Measurements from ENCODE around the gene SAMD11.

The SAMD11 gene

DNA sequence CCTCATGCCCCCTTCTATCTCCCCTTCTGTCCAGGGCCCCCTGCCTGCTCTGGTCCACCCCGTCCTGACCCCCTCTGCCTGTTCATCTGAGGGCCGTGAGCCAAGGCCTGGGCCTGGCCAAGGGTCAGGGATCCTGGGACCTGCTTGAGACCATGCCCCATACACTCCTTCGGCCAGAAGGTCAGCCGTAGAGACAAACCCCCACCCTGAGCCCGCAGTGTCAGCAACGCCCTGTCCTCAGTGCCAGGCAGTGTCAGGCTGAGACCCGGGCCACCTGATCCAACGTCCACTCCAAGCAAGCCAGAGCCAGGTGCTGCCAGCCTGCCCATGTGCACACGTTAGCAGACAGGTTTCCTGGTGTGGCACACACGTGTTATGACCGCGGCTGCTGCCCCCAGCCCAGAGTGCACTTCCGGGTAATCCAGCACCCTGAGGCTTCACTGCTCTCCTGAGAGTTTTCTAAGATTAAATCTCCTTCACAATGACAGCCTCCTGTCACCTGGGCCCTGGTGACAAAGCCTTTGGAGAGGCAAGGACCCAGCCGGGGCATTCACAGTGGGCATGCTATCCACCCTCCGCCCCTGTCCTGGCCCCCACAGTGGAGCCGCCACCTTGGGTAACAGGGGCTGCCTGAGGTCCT, 10.1 kb upstream of the SAMD11 start:
- no peak for DNase-seq (ENCODE audit: low spot score)
- TF ChIP-seq, protein P1, sequence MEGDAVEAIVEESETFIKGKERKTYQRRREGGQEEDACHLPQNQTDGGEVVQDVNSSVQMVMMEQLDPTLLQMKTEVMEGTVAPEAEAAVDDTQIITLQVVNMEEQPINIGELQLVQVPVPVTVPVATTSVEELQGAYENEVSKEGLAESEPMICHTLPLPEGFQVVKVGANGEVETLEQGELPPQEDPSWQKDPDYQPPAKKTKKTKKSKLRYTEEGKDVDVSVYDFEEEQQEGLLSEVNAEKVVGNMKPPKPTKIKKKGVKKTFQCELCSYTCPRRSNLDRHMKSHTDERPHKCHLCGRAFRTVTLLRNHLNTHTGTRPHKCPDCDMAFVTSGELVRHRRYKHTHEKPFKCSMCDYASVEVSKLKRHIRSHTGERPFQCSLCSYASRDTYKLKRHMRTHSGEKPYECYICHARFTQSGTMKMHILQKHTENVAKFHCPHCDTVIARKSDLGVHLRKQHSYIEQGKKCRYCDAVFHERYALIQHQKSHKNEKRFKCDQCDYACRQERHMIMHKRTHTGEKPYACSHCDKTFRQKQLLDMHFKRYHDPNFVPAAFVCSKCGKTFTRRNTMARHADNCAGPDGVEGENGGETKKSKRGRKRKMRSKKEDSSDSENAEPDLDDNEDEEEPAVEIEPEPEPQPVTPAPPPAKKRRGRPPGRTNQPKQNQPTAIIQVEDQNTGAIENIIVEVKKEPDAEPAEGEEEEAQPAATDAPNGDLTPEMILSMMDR (IDR thresholded peaks at IDR 0.05; ENCODE audit: extremely low read depth, missing control alignments) = no peak

DNA sequence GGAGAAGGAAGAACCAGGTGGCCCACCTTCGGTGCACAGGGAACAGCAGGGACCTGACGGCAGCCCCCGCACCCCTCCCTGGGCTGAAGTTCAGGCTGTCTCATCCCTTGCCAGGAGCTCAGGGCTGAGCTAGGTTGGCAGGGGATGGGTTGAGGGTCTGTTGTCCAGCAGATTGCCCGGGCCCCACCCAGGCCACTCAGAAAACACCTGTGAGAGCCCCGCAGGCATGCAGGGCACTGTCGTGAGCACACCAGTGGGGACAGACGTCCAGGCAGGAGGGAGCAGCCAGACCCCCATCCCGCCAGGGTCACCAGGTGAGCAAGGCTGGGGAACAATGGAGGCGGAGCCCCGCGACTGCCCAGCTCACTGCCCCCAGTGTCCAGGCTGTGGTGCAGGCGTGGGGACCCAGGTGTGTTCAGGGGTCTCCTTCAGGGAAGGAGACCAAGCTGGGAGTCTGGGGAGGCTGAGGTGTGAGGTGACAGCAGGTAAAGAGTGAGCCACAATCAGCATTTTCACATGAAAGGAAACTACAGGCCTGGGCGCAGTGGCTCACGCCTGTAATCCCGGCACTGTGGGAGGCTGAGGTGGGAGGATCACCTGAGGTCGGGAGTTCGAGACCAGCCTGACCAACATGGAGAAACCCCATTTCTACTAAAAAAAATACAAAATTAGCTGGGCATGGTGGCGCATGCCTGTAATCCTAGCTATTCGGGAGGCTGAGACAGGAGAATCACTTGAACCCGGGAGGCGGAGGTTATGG, 9.4 kb upstream of the SAMD11 start:
- no peak for DNase-seq (ENCODE audit: low spot score)
- TF ChIP-seq, protein P1 (IDR thresholded peaks at IDR 0.05; ENCODE audit: extremely low read depth, missing control alignments) = no peak

DNA sequence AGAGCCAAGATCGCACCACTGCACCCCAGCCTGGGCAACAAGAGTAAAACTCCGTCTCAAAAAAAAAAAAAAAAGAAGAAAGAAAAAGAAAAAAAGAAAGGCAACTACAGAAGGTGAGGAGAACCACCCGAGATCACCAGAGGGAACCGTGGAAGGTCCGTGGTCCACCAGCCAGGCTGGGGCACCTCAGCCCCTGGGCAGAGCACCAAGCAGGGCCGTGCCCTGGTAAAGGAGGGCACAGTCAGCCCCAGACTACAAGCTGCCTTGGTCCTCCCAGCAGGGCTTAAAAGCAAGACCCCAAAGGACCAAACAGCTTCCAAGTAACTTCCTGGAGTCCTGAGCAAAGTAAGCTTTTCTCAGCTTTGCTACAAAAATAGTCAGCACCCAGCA, 8.8 kb upstream of the SAMD11 start:
- no peak for DNase-seq (ENCODE audit: low spot score)
- TF ChIP-seq, protein P1 (IDR thresholded peaks at IDR 0.05; ENCODE audit: extremely low read depth, missing control alignments) = no peak

DNA sequence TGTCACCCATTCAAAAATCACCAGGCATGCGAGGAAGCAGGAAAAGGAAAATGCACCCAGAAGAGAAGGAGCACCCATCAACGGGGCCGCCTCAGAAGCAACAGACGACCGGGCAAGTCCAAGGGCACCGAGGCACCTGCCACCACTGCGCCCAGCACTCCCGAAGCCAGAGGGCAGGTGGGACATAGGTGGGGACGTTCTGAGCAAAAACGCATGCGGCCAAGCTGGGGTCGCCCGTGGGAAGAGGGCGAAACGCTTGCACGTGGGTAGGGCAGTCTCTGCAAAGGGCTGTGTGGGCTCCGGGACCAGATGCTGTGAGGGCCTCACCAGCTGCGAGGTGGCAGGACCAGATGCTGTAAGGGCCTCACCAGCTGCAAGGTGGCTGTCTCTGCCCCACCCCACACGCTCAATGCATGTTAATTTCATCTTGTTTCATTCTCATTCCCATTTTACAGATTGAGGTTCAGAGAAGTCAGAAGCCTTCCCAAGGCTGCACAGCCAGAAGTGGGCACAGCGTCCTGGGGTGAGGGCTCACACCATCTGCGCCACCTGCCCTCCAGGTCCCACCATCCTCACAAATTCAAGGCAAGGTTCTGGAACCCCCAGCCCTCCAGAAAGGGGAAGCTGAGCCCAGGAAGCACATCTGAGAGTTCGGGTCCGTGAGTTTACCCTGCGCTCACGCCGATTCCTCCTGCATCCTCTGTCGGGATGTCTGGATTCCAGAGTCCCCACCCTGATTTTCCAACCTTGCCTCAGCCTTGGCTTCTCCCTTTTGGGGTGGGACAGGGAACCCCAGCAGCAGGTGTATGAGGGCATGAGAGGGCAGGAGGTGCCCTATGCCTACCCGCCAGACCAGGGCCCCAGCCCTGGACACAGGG, 8.2 kb upstream of the SAMD11 start:
- TF ChIP-seq, protein P1 (IDR thresholded peaks at IDR 0.05; ENCODE audit: extremely low read depth, missing control alignments) = no peak
- no peak for DNase-seq (ENCODE audit: low spot score)

DNA sequence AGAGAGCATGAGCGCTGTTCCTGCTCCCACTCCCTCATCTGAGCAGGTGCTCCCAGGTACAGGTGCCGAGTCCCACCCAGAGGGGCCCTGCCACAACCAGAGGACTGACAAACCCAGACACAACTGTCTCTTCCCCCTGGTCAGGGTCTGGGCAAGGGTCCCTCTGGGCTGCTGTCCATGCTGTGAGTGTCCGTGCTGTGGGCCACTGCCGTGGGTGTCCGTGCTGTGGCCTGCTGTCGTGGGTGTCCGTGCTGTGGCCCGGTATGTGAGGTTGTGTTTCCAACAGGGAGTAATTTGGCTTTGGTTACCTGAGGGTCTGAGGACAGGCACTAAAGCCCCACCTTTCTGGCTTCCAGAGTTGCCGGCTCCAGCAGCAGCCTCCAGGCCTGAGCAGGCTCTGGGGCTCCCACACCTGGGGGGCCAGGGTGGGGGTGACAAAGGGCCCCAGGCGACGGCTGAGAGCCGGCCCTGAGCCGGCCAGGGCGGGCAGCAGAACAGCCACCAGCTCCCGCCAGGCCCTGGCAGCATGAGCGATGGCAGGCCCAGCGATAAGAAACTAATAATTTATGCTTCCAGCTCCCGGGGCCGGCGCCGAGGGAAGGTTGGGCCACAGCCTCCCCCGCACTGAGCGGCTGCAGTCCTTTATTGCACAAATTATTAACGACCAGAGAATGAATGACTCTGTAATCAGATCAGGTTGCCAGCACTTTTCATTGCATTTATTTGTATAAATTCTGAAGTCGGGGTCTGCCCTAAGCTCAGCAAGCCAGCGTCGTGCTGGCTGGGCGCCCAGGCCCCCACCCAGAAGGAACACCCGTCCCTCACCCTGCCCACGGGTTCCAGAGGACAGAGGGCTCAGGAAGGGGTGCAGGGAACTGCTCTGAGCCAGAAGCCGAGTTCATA, 7.3 kb upstream of the SAMD11 start:
- DNase-seq (ENCODE audit: low spot score) = no peak
- TF ChIP-seq, protein P1 (IDR thresholded peaks at IDR 0.05; ENCODE audit: extremely low read depth, missing control alignments) = no peak

DNA sequence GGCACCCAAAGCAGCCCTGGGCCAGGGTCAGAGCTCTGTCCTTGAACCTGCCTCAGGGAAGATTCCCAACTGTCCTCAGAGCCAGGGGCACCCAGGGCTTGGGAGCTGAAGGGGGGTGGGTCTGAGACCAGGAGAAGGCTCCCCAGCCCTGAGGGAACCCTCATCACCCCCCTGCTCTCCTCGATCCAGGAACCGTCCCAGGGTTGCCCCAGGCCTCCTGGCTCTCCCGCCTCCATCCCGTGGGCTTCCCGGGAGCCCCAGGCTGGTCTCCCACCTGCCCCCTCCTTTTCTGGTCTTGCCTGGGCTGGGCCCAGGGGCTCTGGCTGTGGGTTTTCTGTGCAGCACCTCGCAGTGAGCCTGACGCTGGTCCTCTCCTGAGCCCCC, 6.7 kb upstream of the SAMD11 start:
- TF ChIP-seq, protein P1 (IDR thresholded peaks at IDR 0.05; ENCODE audit: extremely low read depth, missing control alignments) = no peak
- DNase-seq (ENCODE audit: low spot score) = no peak

Measured in GM20000 (cell line).